Neural progenitor cell (in vitro differentiated cells): Measurements from ENCODE around the gene MBOAT1. TPM values are rescaled to one million over a fixed set of nuclear protein-coding genes. Genes with fewer than 3 reads are reported as not detected.

Experiments used
- DNase-seq: peaks from one replicate; pipeline ENCODE4 v3.0.0-alpha.2; 2016; ENCODE audit warnings: low spot score
- H2AFZ ChIP-seq: fragments of 200-600 bp; sonication (generic); replicated peaks from 2 replicates; pipeline ENCODE4 v1.6.1; 2016; ENCODE audit warnings: antibody characterized with exemption
- H3F3A ChIP-seq: fragments of 200-600 bp; sonication (generic); 2 replicates; pipeline ENCODE4 v1.6.1; 2016; ENCODE audit warnings: antibody characterized with exemption, low read depth
- H3K27ac ChIP-seq: fragments of 200-600 bp; sonication (generic); 2 replicates; pipeline ENCODE4 v1.5.1; 2016; ENCODE audit warnings: mild to moderate bottlenecking
- H3K27me3 ChIP-seq: fragments of 200-600 bp; sonication (generic); 2 replicates; pipeline ENCODE4 v1.6.1; 2016; ENCODE audit warnings: mild to moderate bottlenecking, moderate library complexity
- H3K36me3 ChIP-seq: fragments of 200-600 bp; sonication (generic); 2 replicates; pipeline ENCODE4 v1.5.1; 2016
- H3K4me1 ChIP-seq: fragments of 200-600 bp; sonication (generic); 2 replicates; pipeline ENCODE4 v1.6.1; 2016; ENCODE audit warnings: mixed run types
- H3K4me2 ChIP-seq: fragments of 200-600 bp; sonication (generic); 2 replicates; pipeline ENCODE4 v1.6.1; 2016
- H3K4me3 ChIP-seq: fragments of 200-600 bp; sonication (generic); 2 replicates; pipeline ENCODE4 v1.5.1; 2016
- H3K79me2 ChIP-seq: fragments of 200-600 bp; sonication (generic); 2 replicates; pipeline ENCODE4 v1.6.1; 2016; ENCODE audit warnings: low read depth
- H3K9ac ChIP-seq: fragments of 200-600 bp; sonication (generic); 2 replicates; pipeline ENCODE4 v1.6.1; 2016
- H3K9me3 ChIP-seq: fragments of 200-600 bp; sonication (generic); 2 replicates; pipeline ENCODE4 v1.5.1; 2016; ENCODE audit warnings: low read depth
- H4K20me1 ChIP-seq: fragments of 200-600 bp; sonication (generic); 2 replicates; pipeline ENCODE4 v1.6.1; 2016; ENCODE audit warnings: low read depth
- H3K27ac Mint-ChIP-seq: 3 replicates; pipeline ENCODE4 v1.8.0; 2021; ENCODE audit warnings: mixed read lengths
- H3K27me3 Mint-ChIP-seq: 2 replicates; pipeline ENCODE4 v1.8.0; 2022; ENCODE audit warnings: low read depth, mild to moderate bottlenecking, inconsistent platforms, moderate library complexity, mixed read lengths; ENCODE audit not compliant: insufficient read depth
- H3K36me3 Mint-ChIP-seq: 3 replicates; pipeline ENCODE4 v1.8.0; 2021; ENCODE audit warnings: mixed read lengths
- H3K4me1 Mint-ChIP-seq: 3 replicates; pipeline ENCODE4 v1.8.0; 2021; ENCODE audit warnings: mixed read lengths
- H3K4me3 Mint-ChIP-seq: 3 replicates; pipeline ENCODE4 v1.8.0; 2021; ENCODE audit warnings: mild to moderate bottlenecking, moderate library complexity, mixed read lengths
- H3K9me3 Mint-ChIP-seq: 3 replicates; pipeline ENCODE4 v1.8.0; 2020; ENCODE audit warnings: mixed read lengths
- CTCF ChIP-seq: fragments of 200-600 bp; sonication (generic); IDR thresholded peaks from 2 replicates; pipeline ENCODE4 v1.5.1; 2017; ENCODE audit warnings: antibody characterized with exemption, mild to moderate bottlenecking
- EZH2 ChIP-seq: fragments of 200-600 bp; sonication (generic); IDR thresholded peaks from 2 replicates; pipeline ENCODE4 v1.6.1; 2017; ENCODE audit warnings: antibody characterized with exemption, mild to moderate bottlenecking, moderate library complexity
- EZH2phosphoT487 ChIP-seq: fragments of 200-600 bp; sonication (generic); IDR thresholded peaks from 2 replicates; pipeline ENCODE4 v1.6.1; 2017; ENCODE audit warnings: antibody characterized with exemption
- total RNA-seq: library from RNA; depleted of rRNA; stranded (reverse); fragments of >200 nt; gene quantifications from 2 replicates; pipeline ENCODE4 v1.2.3, GENCODE V29; 2015; ENCODE audit warnings: low replicate concordance

The MBOAT1 gene
- total RNA-seq, 1 donor from 2014 or later: 0.45 TPM

- H3K4me1 ChIP-seq: peaks cover 17% of the 10 kb centered on the region
- no peak overlapping the region for H3K27ac ChIP-seq
- Mint-ChIP-seq H3K4me1 (peaks cover 19% of the 10 kb centered on the region), H3K9me3 (no peaks in the 10 kb centered on the region), H3K4me3 (peak overlapping the region; percentile 90), H3K27me3 (peaks cover 19% of the 10 kb centered on the region), H3K27ac (no peak overlapping the region), H3K36me3 (no peaks in the 10 kb centered on the region)
- peak overlapping the region; percentile 91 for H2AFZ ChIP-seq
- H3K79me2 ChIP-seq: no peaks in the 10 kb centered on the region
- H3K4me3 ChIP-seq: peak overlapping the region; percentile 66
- no peak for TF ChIP-seq EZH2
- TF ChIP-seq CTCF: peak; percentile 3
- no peak for TF ChIP-seq EZH2phosphoT487
- H3K36me3 ChIP-seq: no peaks in the 10 kb centered on the region
- H3K9ac ChIP-seq: no peak overlapping the region
- H3K9me3 ChIP-seq: no peaks in the 10 kb centered on the region
- H3K4me2 ChIP-seq: peak overlapping the region; percentile 88
- peak; percentile 56 for DNase-seq
- peaks cover 63% of the 10 kb centered on the region for H3K27me3 ChIP-seq
- H4K20me1 ChIP-seq: no peaks in the 10 kb centered on the region
- H3F3A ChIP-seq: peaks cover 20% of the 10 kb centered on the region
Observed at GRCh38 chr6:20211941-20212391, 303 bp downstream of the MBOAT1 start.

GRCh38 chr6:20211037-20211940, 980 bp downstream of the MBOAT1 start:
- H3K27ac Mint-ChIP-seq: no peak overlapping the region
- peak overlapping the region; percentile 91 for H2AFZ ChIP-seq

GRCh38 chr6:20210158-20210557, 2.1 kb downstream of the MBOAT1 start:
- Mint-ChIP-seq H3K9me3 (peaks cover 2% of the 10 kb centered on the region), H3K36me3 (no peaks in the 10 kb centered on the region), H3K4me3 (no peak overlapping the region), H3K27me3 (peaks cover 19% of the 10 kb centered on the region), H3K27ac (no peak overlapping the region), H3K4me1 (peaks cover 33% of the 10 kb centered on the region)
- no peaks in the 10 kb centered on the region for H3K36me3 ChIP-seq
- H3K9ac ChIP-seq: no peak overlapping the region
- DNase-seq: no peak
- H3K79me2 ChIP-seq: no peaks in the 10 kb centered on the region
- no peaks in the 10 kb centered on the region for H3K9me3 ChIP-seq
- no peak overlapping the region for H2AFZ ChIP-seq
- H4K20me1 ChIP-seq: no peaks in the 10 kb centered on the region
- no peak overlapping the region for H3K27ac ChIP-seq
- H3K4me2 ChIP-seq: no peak overlapping the region
- no peak for TF ChIP-seq EZH2
- no peak for TF ChIP-seq EZH2phosphoT487
- TF ChIP-seq CTCF: no peak
- peaks cover 20% of the 10 kb centered on the region for H3F3A ChIP-seq
- peaks cover 58% of the 10 kb centered on the region for H3K27me3 ChIP-seq
- no peak overlapping the region for H3K4me3 ChIP-seq
- H3K4me1 ChIP-seq: peaks cover 17% of the 10 kb centered on the region

More at GRCh38 chr6:20211037-20211940, 980 bp downstream of the MBOAT1 start:
- Mint-ChIP-seq H3K27me3 (peaks cover 19% of the 10 kb centered on the region), H3K9me3 (no peaks in the 10 kb centered on the region), H3K36me3 (no peaks in the 10 kb centered on the region), H3K4me1 (peaks cover 25% of the 10 kb centered on the region), H3K4me3 (peak overlapping the region; percentile 90)
- Histone ChIP-seq H3K4me1 (peaks cover 17% of the 10 kb centered on the region), H3K9me3 (no peaks in the 10 kb centered on the region), H3K27me3 (peaks cover 63% of the 10 kb centered on the region), H3K36me3 (no peaks in the 10 kb centered on the region), H3K79me2 (no peaks in the 10 kb centered on the region), H4K20me1 (no peaks in the 10 kb centered on the region), H3K4me2 (peak overlapping the region; percentile 88), H3K4me3 (peak overlapping the region; percentile 66), H3K9ac (no peak overlapping the region), H3K27ac (no peak overlapping the region), H3F3A (peaks cover 20% of the 10 kb centered on the region)
- peak; percentile 14 for DNase-seq
- no peak for TF ChIP-seq EZH2
- TF ChIP-seq EZH2phosphoT487: no peak
- TF ChIP-seq CTCF: no peak
